CD4-positive, alpha-beta T cell treated with Interleukin-10 for 1 hour (primary cell): Measurements from ENCODE around the gene DIP2C.
"Not testable (repeated sequence)": the region's sequence is repeated elsewhere in the genome, so short reads cannot be mapped to it uniquely, and the experiment has no call there.

Experiments used
- DNase-seq: peaks from one replicate; pipeline ENCODE4 v3.0.0-alpha.2; 2020

The DIP2C gene

GRCh38 chr10:547591-548081 is 141.8 kb downstream of the DIP2C start:
- no peak for DNase-seq

- no peak for DNase-seq
Measured at GRCh38 chr10:546971-547590, 142.4 kb downstream of the DIP2C start.

GRCh38 chr10:546451-546850 is 143.0 kb downstream of the DIP2C start:
- DNase-seq: no peak

GRCh38 chr10:543862-544822 is 145.3 kb downstream of the DIP2C start:
- DNase-seq: no peak

- DNase-seq: no peak
Measured at GRCh38 chr10:543131-543530, 146.3 kb downstream of the DIP2C start.

GRCh38 chr10:541750-542371 is 147.6 kb downstream of the DIP2C start:
- no peak for DNase-seq

- DNase-seq: no peak
Measured at GRCh38 chr10:541041-541440, 148.4 kb downstream of the DIP2C start.

- no peak for DNase-seq
Measured at GRCh38 chr10:538895-539294, 150.6 kb downstream of the DIP2C start.

- no peak for DNase-seq
Measured at GRCh38 chr10:536935-537334, 152.5 kb downstream of the DIP2C start.

GRCh38 chr10:536371-536925 is 153.0 kb downstream of the DIP2C start:
- no peak for DNase-seq

- no peak for DNase-seq
Measured at GRCh38 chr10:535952-536351, 153.5 kb downstream of the DIP2C start.

GRCh38 chr10:535051-535450 is 154.4 kb downstream of the DIP2C start:
- DNase-seq: no peak

GRCh38 chr10:534047-534566 is 155.4 kb downstream of the DIP2C start:
- DNase-seq: no peak

GRCh38 chr10:533611-534010 is 155.9 kb downstream of the DIP2C start:
- no peak for DNase-seq

- DNase-seq: no peak
Measured at GRCh38 chr10:533186-533585, 156.3 kb downstream of the DIP2C start.

- not testable (repeated sequence) for DNase-seq
Measured at GRCh38 chr10:532331-532730, 157.1 kb downstream of the DIP2C start.

GRCh38 chr10:531541-531940 is 157.9 kb downstream of the DIP2C start:
- no peak for DNase-seq

- DNase-seq: peak; percentile 15
Measured at GRCh38 chr10:530717-531116, 158.8 kb downstream of the DIP2C start.

GRCh38 chr10:529468-530230 is 159.8 kb downstream of the DIP2C start:
- DNase-seq: no peak

- no peak for DNase-seq
Measured at GRCh38 chr10:528173-529165, 161.0 kb downstream of the DIP2C start.

GRCh38 chr10:527416-527815 is 162.1 kb downstream of the DIP2C start:
- no peak for DNase-seq
